ENCODE data around the gene PRR36. TPM values are rescaled to one million over a fixed set of nuclear protein-coding genes. Genes with fewer than 3 reads are reported as not detected.

Gene PRR36
- total RNA-seq, 1 experiment from 2014 or later = 3.3 TPM

DNA sequence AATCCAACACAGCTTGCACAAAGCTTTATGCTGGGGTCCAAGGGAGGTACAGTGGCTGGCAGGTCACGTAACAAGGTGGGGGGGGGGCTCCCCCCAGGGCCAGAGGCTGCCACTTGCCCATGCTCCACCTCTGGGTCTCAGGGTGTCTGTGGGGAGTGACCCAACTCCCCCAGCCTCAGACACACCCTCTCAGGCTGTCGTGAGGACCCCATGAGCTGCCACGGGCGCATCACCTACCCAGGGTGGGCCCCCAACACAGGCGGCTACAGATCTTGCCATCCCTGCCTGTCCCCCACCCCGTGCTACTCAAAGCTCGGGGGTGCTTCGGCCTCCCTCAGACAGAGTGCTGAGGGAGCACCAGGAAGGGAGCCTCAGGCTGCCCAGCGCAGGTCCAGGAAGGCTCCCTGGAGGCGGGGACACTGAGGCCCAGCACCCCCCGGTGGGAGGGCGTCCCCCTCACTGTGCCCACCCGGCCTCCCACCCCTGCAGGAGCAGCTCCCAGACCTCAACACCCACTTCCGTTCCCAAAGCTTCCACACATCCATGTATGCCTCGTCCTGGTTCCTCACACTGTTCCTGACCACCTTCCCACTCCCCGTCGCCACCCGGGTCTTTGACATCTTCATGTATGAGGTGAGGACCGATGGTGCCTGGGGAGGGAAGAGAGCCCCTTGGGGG, 23.1 kb downstream of the PRR36 start:
- TF ChIP-seq, protein P1, sequence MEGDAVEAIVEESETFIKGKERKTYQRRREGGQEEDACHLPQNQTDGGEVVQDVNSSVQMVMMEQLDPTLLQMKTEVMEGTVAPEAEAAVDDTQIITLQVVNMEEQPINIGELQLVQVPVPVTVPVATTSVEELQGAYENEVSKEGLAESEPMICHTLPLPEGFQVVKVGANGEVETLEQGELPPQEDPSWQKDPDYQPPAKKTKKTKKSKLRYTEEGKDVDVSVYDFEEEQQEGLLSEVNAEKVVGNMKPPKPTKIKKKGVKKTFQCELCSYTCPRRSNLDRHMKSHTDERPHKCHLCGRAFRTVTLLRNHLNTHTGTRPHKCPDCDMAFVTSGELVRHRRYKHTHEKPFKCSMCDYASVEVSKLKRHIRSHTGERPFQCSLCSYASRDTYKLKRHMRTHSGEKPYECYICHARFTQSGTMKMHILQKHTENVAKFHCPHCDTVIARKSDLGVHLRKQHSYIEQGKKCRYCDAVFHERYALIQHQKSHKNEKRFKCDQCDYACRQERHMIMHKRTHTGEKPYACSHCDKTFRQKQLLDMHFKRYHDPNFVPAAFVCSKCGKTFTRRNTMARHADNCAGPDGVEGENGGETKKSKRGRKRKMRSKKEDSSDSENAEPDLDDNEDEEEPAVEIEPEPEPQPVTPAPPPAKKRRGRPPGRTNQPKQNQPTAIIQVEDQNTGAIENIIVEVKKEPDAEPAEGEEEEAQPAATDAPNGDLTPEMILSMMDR (conservative IDR thresholded peaks at IDR 0.05; ENCODE audit: low read depth, low read length) = no peak
- TF ChIP-seq EZH2 (IDR thresholded peaks at IDR 0.05; ENCODE audit: borderline replicate concordance, low read depth, low read length, poor library complexity, severe bottlenecking) = no peak
- Histone ChIP-seq H3K36me3 (ENCODE audit: insufficient read depth, low read length, poor library complexity, severe bottlenecking) (no peaks in the 10 kb centered on the region), H3K9me3 (ENCODE audit: low read depth, low read length, poor library complexity, severe bottlenecking) (no peaks in the 10 kb centered on the region), H3K4me1 (ENCODE audit: insufficient read depth, low read length, poor library complexity, severe bottlenecking) (no peaks in the 10 kb centered on the region), H3K4me3 (ENCODE audit: low read depth, low read length, poor library complexity, severe bottlenecking) (no peak overlapping the region), H3K27me3 (replicated peaks; ENCODE audit: insufficient read depth, low read depth, low read length, poor library complexity) (no peaks in the 10 kb centered on the region), H3K27ac (ENCODE audit: low read depth, low read length, poor library complexity, severe bottlenecking) (no peak overlapping the region)
- no TSS peak for BruUV-seq (replicated peaks)
- DNase-seq (ENCODE audit: low spot score) = no peak
- intact Hi-C loops (cut with micrococcal nuclease; ENCODE audit: unreplicated experiment) = loop anchor here (10.0 kb wide), 1 partner anchor 404 kb away; no protein-coding TSS in a partner anchor
- POLR2A ChIA-PET (ENCODE audit: low non-redundant PET) = no interaction called here
- CTCF ChIA-PET = no interaction called here

DNA sequence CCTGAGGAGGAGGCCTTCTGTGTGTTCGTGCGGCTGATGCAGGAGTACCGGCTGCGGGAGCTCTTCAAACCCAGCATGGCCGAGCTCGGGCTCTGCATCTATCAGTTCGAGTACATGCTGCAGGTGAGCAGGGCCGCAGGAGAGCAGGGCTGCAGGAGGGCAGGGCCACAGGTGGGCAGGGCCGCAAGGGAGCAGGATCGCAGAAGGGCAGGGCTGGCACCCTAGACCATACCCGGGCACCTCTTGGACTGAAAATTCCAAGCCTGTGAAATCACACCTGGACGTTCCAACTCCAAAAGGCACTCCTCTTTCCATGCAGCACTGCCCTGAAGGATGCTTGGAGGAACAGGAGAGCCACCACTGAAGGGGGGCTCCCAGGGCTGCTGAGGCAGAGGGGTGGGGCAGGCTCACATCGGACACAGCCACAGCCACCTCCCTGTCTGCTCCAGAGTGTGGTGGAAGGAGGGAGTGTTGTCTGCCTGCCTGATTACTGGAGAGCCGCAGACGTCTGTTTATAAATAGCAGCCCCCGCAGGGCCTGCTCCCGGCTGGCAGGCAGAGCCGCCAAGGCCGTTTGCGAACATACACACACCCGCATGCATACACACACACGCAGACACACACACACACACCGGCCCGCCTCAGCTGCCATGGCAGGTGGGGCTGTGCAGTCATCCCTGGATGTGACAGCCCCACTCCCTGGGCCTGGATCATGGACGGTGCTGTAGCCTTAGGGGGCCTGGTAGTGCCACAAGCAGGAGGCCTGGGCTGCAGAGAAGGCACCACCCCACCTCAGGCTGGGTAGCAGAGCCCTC, 24.0 kb downstream of the PRR36 start:
- no peak overlapping the region for H3K27ac ChIP-seq (ENCODE audit: low read depth, low read length, poor library complexity, severe bottlenecking)
- BruUV-seq (replicated peaks) = no TSS peak
- no peaks in the 10 kb centered on the region for H3K27me3 ChIP-seq (replicated peaks; ENCODE audit: insufficient read depth, low read depth, low read length, poor library complexity)
- no peaks in the 10 kb centered on the region for H3K36me3 ChIP-seq (ENCODE audit: insufficient read depth, low read length, poor library complexity, severe bottlenecking)
- intact Hi-C loops (cut with micrococcal nuclease; ENCODE audit: unreplicated experiment) = loop anchor here (10.0 kb wide), 1 partner anchor 405 kb away; no protein-coding TSS in a partner anchor
- no peak overlapping the region for H3K4me3 ChIP-seq (ENCODE audit: low read depth, low read length, poor library complexity, severe bottlenecking)
- no peaks in the 10 kb centered on the region for H3K4me1 ChIP-seq (ENCODE audit: insufficient read depth, low read length, poor library complexity, severe bottlenecking)
- POLR2A ChIA-PET (ENCODE audit: low non-redundant PET) = no interaction called here
- CTCF ChIA-PET = no interaction called here
- no peaks in the 10 kb centered on the region for H3K9me3 ChIP-seq (ENCODE audit: low read depth, low read length, poor library complexity, severe bottlenecking)
- TF ChIP-seq EZH2 (IDR thresholded peaks at IDR 0.05; ENCODE audit: borderline replicate concordance, low read depth, low read length, poor library complexity, severe bottlenecking) = no peak
- TF ChIP-seq, protein P1 (conservative IDR thresholded peaks at IDR 0.05; ENCODE audit: low read depth, low read length) = no peak
- DNase-seq (ENCODE audit: low spot score) = no peak

DNA sequence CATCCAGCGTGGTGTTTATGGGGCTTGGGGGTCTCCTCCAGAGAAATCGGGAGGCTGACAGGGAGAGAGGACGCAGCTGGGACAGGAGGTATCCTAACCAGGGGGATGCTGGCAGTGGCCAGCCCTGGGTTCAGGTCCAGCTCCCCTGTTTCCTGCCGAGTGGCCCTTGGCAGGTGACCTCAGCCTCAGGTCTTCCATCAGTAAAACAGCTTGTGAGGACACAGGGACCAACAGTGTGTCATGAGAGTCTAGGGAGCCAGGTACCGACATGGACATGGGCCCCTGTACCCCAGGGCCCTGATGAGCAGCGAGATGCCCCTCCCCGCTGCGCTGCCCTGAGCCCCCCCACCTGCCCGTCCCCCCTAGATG, 24.6 kb downstream of the PRR36 start:
- no peak overlapping the region for H3K27ac ChIP-seq (ENCODE audit: low read depth, low read length, poor library complexity, severe bottlenecking)
- ChIA-PET CTCF (no interaction called here), POLR2A (ENCODE audit: low non-redundant PET) (no interaction called here)
- DNase-seq (ENCODE audit: low spot score) = no peak
- TF ChIP-seq, protein P1 (conservative IDR thresholded peaks at IDR 0.05; ENCODE audit: low read depth, low read length) = no peak
- no peak for TF ChIP-seq EZH2 (IDR thresholded peaks at IDR 0.05; ENCODE audit: borderline replicate concordance, low read depth, low read length, poor library complexity, severe bottlenecking)
- H3K9me3 ChIP-seq (ENCODE audit: low read depth, low read length, poor library complexity, severe bottlenecking) = no peaks in the 10 kb centered on the region
- no peak overlapping the region for H3K4me3 ChIP-seq (ENCODE audit: low read depth, low read length, poor library complexity, severe bottlenecking)
- no peaks in the 10 kb centered on the region for H3K4me1 ChIP-seq (ENCODE audit: insufficient read depth, low read length, poor library complexity, severe bottlenecking)
- no peaks in the 10 kb centered on the region for H3K36me3 ChIP-seq (ENCODE audit: insufficient read depth, low read length, poor library complexity, severe bottlenecking)
- no peaks in the 10 kb centered on the region for H3K27me3 ChIP-seq (replicated peaks; ENCODE audit: insufficient read depth, low read depth, low read length, poor library complexity)
- intact Hi-C loops (cut with micrococcal nuclease; ENCODE audit: unreplicated experiment) = no loop called here
- no TSS peak for BruUV-seq (replicated peaks)

All from A673 (cell line).